Lower lobe of right lung (tissue), 2 donors: ENCODE measurements around the gene PRKAA1. TPM values are rescaled to one million over a fixed set of nuclear protein-coding genes. Genes with fewer than 3 reads are reported as not detected.

Experiments used
- ATAC-seq, 2 donors: fragments of 200-7000 bp; cut with Tn5 transposase; one replicate each; pipeline ENCODE4 v1.9.1; 2020 to 2022; ENCODE audit warnings: mild to moderate bottlenecking in 2 of 2, moderate library complexity in 2 of 2
- DNase-seq: peaks from one replicate; pipeline ENCODE4 v3.0.0-alpha.2; 2020
- H3K27ac ChIP-seq: fragments of 200-600 bp; one replicate; pipeline ENCODE4 v1.8.0; 2022
- H3K27me3 ChIP-seq: fragments of 200-600 bp; one replicate; pipeline ENCODE4 v1.8.0; 2022; ENCODE audit warnings: low read depth
- H3K36me3 ChIP-seq: fragments of 200-600 bp; one replicate; pipeline ENCODE4 v1.8.0; 2022; ENCODE audit warnings: mild to moderate bottlenecking
- H3K4me1 ChIP-seq: fragments of 200-600 bp; one replicate; pipeline ENCODE4 v1.8.0; 2022
- H3K4me3 ChIP-seq: fragments of 200-600 bp; one replicate; pipeline ENCODE4 v1.8.0; 2022; ENCODE audit warnings: mild to moderate bottlenecking
- H3K9me3 ChIP-seq: fragments of 200-600 bp; one replicate; pipeline ENCODE4 v1.8.0; 2022
- CTCF ChIP-seq: fragments of 200-600 bp; IDR thresholded peaks from one replicate; pipeline ENCODE4 v1.8.0; 2022; ENCODE audit warnings: antibody characterized with exemption, mild to moderate bottlenecking
- intact Hi-C: fragments of 100-400 bp; cut with DNase I; formaldehyde crosslinking; loops from one replicate; pipeline ENCODE4 v1.11.0; 2022
- total RNA-seq: library from RNA; stranded (reverse); fragmentation: NEBNext Ultra II Directional; extraction: Animal tissue kit (Norgen Biotek cat#: 25700); gene quantifications from one replicate; pipeline ENCODE4 v1.2.1, GENCODE V29; 2021
- donor health status: DM: no; HTN: yes; CAD: no; lungs with severe emphysema.

Gene PRKAA1
- total RNA-seq, 1 donor from 2014 or later = 89.1 TPM

- H3K4me1 ChIP-seq = peaks cover 31% of the 10 kb centered on the region
- ATAC-seq (no peak), DNase-seq (no peak)
- peaks cover 68% of the 10 kb centered on the region for H3K36me3 ChIP-seq
- no peak overlapping the region for H3K4me3 ChIP-seq
- no peak overlapping the region for H3K27ac ChIP-seq
- no peaks in the 10 kb centered on the region for H3K9me3 ChIP-seq
- no peaks in the 10 kb centered on the region for H3K27me3 ChIP-seq
- no peak for TF ChIP-seq CTCF
- intact Hi-C loops = no loop called here
These were observed 34.2 kb upstream of the PRKAA1 start for GRCh38 chr5:40832345-40832744.

- intact Hi-C loops = no loop called here
- no peak overlapping the region for H3K4me3 ChIP-seq
- H3K9me3 ChIP-seq = no peaks in the 10 kb centered on the region
- ATAC-seq (no peak), DNase-seq (no peak)
- H3K27me3 ChIP-seq = no peaks in the 10 kb centered on the region
- peaks cover 75% of the 10 kb centered on the region for H3K36me3 ChIP-seq
- H3K27ac ChIP-seq = no peak overlapping the region
- TF ChIP-seq CTCF = no peak
- peaks cover 31% of the 10 kb centered on the region for H3K4me1 ChIP-seq
These were observed 33.4 kb upstream of the PRKAA1 start for GRCh38 chr5:40831346-40832210.

GRCh38 chr5:40829748-40830533, 31.8 kb upstream of the PRKAA1 start:
- Histone ChIP-seq H3K36me3 (peaks cover 89% of the 10 kb centered on the region), H3K4me1 (peaks cover 22% of the 10 kb centered on the region), H3K9me3 (no peaks in the 10 kb centered on the region), H3K27ac (no peak overlapping the region), H3K4me3 (no peak overlapping the region), H3K27me3 (no peaks in the 10 kb centered on the region)
- intact Hi-C loops = no loop called here
- no peak for ATAC-seq
- TF ChIP-seq CTCF = no peak
- DNase-seq = no peak

GRCh38 chr5:40828690-40829661, 30.8 kb upstream of the PRKAA1 start:
- Histone ChIP-seq H3K36me3 (peaks cover 88% of the 10 kb centered on the region), H3K9me3 (no peaks in the 10 kb centered on the region), H3K4me3 (no peak overlapping the region), H3K4me1 (peaks cover 19% of the 10 kb centered on the region), H3K27ac (no peak overlapping the region), H3K27me3 (no peaks in the 10 kb centered on the region)
- intact Hi-C loops = no loop called here
- TF ChIP-seq CTCF = no peak
- ATAC-seq (no peak), DNase-seq (no peak)
